OCI-LY3 (cell line): Measurements from ENCODE around the gene RGL1.

ENCODE experiments used
- EZH2phosphoT487 ChIP-seq: fragments of 200-600 bp; shearing (Covaris generic); IDR thresholded peaks from 2 replicates; pipeline ENCODE4 v1.6.1; 2018; ENCODE audit warnings: antibody characterized with exemption, mixed run types, low read depth
- TF ChIP-seq, protein P1 (sequence below): fragments of 200-600, 300-600 bp; sonication (generic); IDR thresholded peaks from 2 replicates; pipeline ENCODE4 v1.5.1; 2014; ENCODE audit warnings: antibody characterized with exemption, low read length, low read depth

DNA sequence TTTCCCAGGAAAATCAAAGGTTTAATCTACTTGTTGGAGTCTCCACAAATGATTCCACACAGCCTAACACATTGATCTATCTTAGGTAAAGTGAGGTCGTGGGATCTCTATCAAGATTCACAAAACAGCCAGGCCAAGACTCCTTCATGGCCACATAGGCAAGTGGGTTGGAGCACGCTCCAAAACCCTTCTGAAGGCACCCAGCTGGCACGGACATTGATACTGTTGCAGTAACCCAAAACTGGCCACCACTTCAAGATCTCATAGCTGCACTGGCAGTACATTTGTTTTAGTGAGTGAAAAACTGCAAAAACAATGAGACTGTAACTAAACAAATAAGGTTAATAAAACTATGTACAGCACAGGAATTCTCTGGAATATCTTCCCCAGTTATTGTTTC is 170.7 kb downstream of the RGL1 start:
- TF ChIP-seq, protein P1, sequence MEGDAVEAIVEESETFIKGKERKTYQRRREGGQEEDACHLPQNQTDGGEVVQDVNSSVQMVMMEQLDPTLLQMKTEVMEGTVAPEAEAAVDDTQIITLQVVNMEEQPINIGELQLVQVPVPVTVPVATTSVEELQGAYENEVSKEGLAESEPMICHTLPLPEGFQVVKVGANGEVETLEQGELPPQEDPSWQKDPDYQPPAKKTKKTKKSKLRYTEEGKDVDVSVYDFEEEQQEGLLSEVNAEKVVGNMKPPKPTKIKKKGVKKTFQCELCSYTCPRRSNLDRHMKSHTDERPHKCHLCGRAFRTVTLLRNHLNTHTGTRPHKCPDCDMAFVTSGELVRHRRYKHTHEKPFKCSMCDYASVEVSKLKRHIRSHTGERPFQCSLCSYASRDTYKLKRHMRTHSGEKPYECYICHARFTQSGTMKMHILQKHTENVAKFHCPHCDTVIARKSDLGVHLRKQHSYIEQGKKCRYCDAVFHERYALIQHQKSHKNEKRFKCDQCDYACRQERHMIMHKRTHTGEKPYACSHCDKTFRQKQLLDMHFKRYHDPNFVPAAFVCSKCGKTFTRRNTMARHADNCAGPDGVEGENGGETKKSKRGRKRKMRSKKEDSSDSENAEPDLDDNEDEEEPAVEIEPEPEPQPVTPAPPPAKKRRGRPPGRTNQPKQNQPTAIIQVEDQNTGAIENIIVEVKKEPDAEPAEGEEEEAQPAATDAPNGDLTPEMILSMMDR: no peak
- TF ChIP-seq EZH2phosphoT487: no peak
